ENCODE measurements around the gene USHBP1.

GRCh38 chr19:17216058-17216670 lies 48.4 kb downstream of the USHBP1 start:
- no peak for TF ChIP-seq CTCF (IDR thresholded peaks at IDR 0.05)
- no peak for TF ChIP-seq POLR2A (IDR thresholded peaks at IDR 0.05)

Data from lower leg skin (tissue), 3 donors.